GM13977 (cell line): ENCODE results near the gene HMHB1.
"Not testable (repeated sequence)": the region's sequence is repeated elsewhere in the genome, so short reads cannot be mapped to it uniquely, and the experiment has no call there.

Experiments
- DNase-seq: peaks from one replicate; pipeline ENCODE4 v3.0.0; 2012; ENCODE audit warnings: low spot score
- CTCF ChIP-seq: IDR thresholded peaks from 2 replicates; pipeline ENCODE4 v1.5.1; 2012; ENCODE audit warnings: mild to moderate bottlenecking, control low read depth; ENCODE audit not compliant: insufficient read depth; ENCODE audit errors: extremely low read depth, missing control alignments
- in situ Hi-C: fragments of 300-500 bp; cut with MboI; formaldehyde crosslinking; loops from one replicate; pipeline ENCODE4 v1.12.0; 2022; ENCODE audit warnings: low sequenced_read_pairs, low pct_unique_long_range_greater_than_20kb, mixed read lengths, inconsistent platforms; ENCODE audit not compliant: unreplicated experiment

The HMHB1 gene

DNA sequence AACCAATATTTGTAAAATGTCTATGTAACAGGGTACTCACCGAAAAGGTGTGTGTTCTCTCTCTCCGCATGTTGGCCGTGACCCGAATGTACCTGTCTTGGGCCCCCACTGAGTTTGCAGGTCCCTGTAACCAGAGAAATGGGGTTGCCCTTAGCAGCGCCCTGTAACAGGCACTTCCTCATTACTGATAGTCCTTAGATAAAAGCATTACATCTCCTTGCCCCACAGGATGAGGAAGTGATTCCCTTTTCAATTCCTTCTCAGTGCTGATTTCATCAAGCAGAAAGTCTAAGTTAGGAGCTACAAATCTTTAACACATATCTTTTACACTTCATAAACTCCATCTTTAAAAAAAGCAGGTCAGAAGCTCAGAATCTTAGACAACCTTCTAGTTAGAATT is 15.2 kb upstream of the HMHB1 start:
- DNase-seq: no peak
- in situ Hi-C loops: no loop called here
- no peak for TF ChIP-seq CTCF

- TF ChIP-seq CTCF: no peak
- DNase-seq: no peak
- in situ Hi-C loops: loop anchor here (25.0 kb wide), 2 partner anchors 388 to 788 kb away; partner anchors contain the start of gene NR3C1
Measured at GRCh38 chr5:143800715-143801114, 11.2 kb upstream of the HMHB1 start.

- peak; percentile 19 for TF ChIP-seq CTCF
- in situ Hi-C loops: loop anchor here (25.0 kb wide), 2 partner anchors 389 to 789 kb away; partner anchors contain the start of gene NR3C1
- DNase-seq: no peak
Measured at GRCh38 chr5:143801252-143801939, 10.6 kb upstream of the HMHB1 start.

DNA sequence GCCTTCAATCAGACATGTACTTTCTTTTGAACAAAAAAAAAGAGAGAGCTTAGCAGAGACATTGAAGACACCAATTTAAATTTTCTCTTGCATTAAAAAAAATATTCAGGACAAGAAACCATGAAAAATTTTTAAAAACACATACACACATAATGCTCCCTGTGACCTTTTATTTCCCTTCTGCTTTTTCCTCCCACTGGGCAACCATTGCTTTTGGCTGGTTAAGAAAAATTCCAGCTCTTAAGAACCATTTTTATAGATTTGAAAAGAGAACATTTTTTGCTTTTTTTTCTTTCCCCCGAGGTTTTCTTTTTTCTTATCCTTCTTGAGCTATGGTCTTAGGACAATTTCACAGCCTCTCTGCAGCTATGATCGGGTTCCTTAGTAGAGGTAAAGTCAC is 6.1 kb upstream of the HMHB1 start:
- in situ Hi-C loops: loop anchor here (25.0 kb wide), 2 partner anchors 394 to 794 kb away; partner anchors contain the start of gene NR3C1
- TF ChIP-seq CTCF: no peak
- DNase-seq: no peak

GRCh38 chr5:143806579-143806978 is 5.4 kb upstream of the HMHB1 start:
- TF ChIP-seq CTCF: no peak
- in situ Hi-C loops: loop anchor here (25.0 kb wide), 2 partner anchors 394 to 794 kb away; partner anchors contain the start of gene NR3C1

GRCh38 chr5:143807401-143807800 is 4.6 kb upstream of the HMHB1 start:
- TF ChIP-seq CTCF: no peak
- in situ Hi-C loops: loop anchor here (25.0 kb wide), 2 partner anchors 395 to 795 kb away; partner anchors contain the start of gene NR3C1
- DNase-seq: no peak

More at GRCh38 chr5:143806579-143806978, 5.4 kb upstream of the HMHB1 start:
- no peak for DNase-seq

DNA sequence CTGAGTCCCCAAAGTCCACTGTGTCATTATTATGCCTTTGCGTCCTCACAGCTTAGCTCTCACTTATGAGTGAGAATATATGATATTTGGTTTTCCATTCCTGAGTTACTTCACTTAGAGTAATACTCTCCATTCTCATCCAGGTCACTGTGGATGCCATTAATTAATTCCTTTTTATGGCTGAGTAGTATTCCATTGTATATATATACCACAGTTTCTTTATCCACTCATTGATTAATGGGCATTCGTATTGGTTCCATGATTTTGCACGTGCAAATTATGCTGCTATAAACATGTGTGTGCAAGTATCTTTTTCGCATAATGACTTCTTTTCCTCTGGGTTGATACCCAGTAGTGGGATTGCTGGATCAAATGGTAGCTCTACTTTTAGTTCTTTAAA is 4.4 kb downstream of the HMHB1 start:
- in situ Hi-C loops: loop anchor here (25.0 kb wide), 2 partner anchors 404 to 804 kb away; partner anchors contain the start of gene NR3C1
- not testable (repeated sequence) for DNase-seq
